Measurements from ENCODE around the gene GTF3C2. TPM values are rescaled to one million over a fixed set of nuclear protein-coding genes. Genes with fewer than 3 reads are reported as not detected.

Gene GTF3C2
- total and polyA plus RNA-seq, 9 of the 15 experiments (the other 6 are each of a cell fraction or from before 2014, with no cell fraction given): 35.5 to 96.8 (median 53.0) TPM

DNA sequence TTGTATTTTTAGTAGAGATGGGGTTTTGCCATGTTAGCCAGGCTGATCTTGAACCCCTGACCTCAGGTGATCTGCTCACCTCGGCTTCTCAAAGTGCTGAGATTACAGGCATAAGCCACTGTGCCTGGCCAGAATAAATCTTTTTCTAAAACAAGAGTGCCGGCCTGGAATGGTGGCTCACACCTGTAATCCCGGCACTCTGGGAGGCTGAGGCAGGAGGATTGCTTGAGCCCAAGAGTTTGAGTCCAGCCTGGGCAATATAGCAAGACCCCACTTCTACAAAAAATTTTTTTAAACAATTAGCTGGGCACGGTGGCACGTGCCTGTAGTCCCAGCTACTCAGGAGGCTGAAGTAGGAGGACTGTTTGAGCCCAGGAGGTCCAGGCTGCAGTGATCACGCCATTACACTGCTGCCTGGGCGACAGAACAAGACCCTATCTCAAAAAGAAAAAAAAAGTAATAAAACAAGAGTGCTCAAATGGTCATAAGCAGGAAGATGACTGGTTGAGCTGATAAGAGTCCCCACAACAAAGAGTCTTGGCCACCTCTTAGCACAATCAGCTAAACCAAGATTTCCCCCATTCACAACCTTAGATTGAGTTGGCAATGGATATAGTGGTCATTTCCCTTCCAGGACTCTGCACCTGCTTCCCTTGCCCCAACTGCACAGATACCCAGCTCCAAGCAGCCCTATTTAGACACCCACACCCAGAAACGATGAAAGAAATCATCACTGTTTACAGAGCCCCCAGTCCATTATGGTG is 42.5 kb downstream of the GTF3C2 start:
- POLR2A ChIA-PET: interaction anchor here (0.6 to 1.8 kb wide), 5 partner anchors 9 to 148 kb away, joined by 3 to 4 read pairs (median 3); no protein-coding TSS in a partner anchor
- WGBS (ENCODE audit: insufficient coverage, low coverage, missing lambda C conversion rate): 68% methylated on average over 8 of the region's 8 CpGs
- Histone ChIP-seq H3K9ac (ENCODE audit: insufficient read depth in 1 of 2, low read depth in 2 of 2, low read length in 2 of 2) (no peak overlapping the region), H3K4me3 (no peak overlapping the region), H4K20me1 (replicated peaks; ENCODE audit: control insufficient read depth, insufficient read depth, low read length) (0 out of 2 replicates have a peak, but pooled peaks cover 6% of the 10 kb centered on the region), H3K36me3 (ENCODE audit: control insufficient read depth, insufficient read depth, low read length) (peaks cover 20% of the 10 kb centered on the region; the same call in 1 of the 3 replicates), H3K4me2 (ENCODE audit: insufficient read depth, low read length) (no peak overlapping the region), H3K79me2 (ENCODE audit: control insufficient read depth, insufficient read depth, low read length) (no peaks in the 10 kb centered on the region), H3K4me1 (replicated peaks in 1 of 2; ENCODE audit: control insufficient read depth in 2 of 2, insufficient read depth in 2 of 2, low read length in 2 of 2) (peaks cover 0 to 8% of the 10 kb centered on the region in 2 experiments; a peak in 3 of 5 replicates), H3K9me1 (ENCODE audit: control insufficient read depth, insufficient read depth, low read length) (peaks cover 7% of the 10 kb centered on the region), H2AFZ (ENCODE audit: low read depth, low read length) (no peak overlapping the region), H3K9me3 (replicated peaks; ENCODE audit: control insufficient read depth, insufficient read depth, low read depth, low read length) (no peaks in the 10 kb centered on the region), H3K27me3 (ENCODE audit: control insufficient read depth in 2 of 2, insufficient read depth in 2 of 2, low read length in 2 of 2) (no peaks in the 10 kb centered on the region), H3K27ac (ENCODE audit: extremely low read depth, low read depth, low read length) (no peak overlapping the region)
- BruUV-seq (replicated peaks): no TSS peak
- intact Hi-C loops (cut with micrococcal nuclease): no loop called here
- DNase-seq (ENCODE audit: extremely low read depth in 1 of 4, low spot score in 3 of 4) (no peak), FAIRE-seq (no peak), ATAC-seq (no peak)
- CTCF ChIA-PET (ENCODE audit: low intra/inter-chr PET ratio): interaction anchor here (0.6 kb wide), 1 partner anchor 35 kb away, joined by 3 read pairs; no protein-coding TSS in a partner anchor
- peak; percentile 8; the same call in 1 of the 2 replicates for TF ChIP-seq CBFA2T3 (IDR thresholded peaks at IDR 0.05)
- TF ChIP-seq NR4A1 (CRISPR knock-in tag; IDR thresholded peaks at IDR 0.05): no peak
- TF ChIP-seq NR4A1 (tag; IDR thresholded peaks at IDR 0.05): no peak
- TF ChIP-seq TCF7 (IDR thresholded peaks at IDR 0.05; ENCODE audit: borderline replicate concordance): peak; percentile 79
- TF ChIP-seq ZNF121 (CRISPR knock-in tag; conservative IDR thresholded peaks at IDR 0.05): peak; percentile 89
- in situ Hi-C loops (cut with MboI): no loop called here

DNA sequence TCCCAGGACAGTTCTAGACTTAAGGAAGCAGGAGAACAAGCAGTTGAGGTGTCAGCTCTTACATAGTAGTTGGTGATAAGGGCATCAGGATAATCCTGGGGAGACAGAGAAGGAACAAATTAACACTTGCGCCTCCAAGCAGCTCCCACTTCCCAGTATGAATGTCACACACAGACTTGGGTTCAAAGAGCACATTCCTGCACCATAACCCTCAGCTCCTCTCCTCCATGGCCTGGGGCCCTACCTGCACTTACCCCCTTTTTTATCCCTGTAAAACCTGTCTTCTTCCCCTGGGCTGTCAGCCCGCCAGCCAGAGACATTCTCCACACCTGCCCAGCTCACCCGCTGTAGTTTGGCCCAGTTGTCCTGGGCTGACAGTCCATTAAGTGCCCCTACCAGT is 44.4 kb downstream of the GTF3C2 start:
- BruUV-seq (replicated peaks): no TSS peak
- Histone ChIP-seq H3K9me1 (ENCODE audit: control insufficient read depth, insufficient read depth, low read length) (peaks cover 6% of the 10 kb centered on the region), H3K79me2 (ENCODE audit: control insufficient read depth, insufficient read depth, low read length) (no peaks in the 10 kb centered on the region), H3K4me2 (ENCODE audit: insufficient read depth, low read length) (no peak overlapping the region), H3K9ac (ENCODE audit: insufficient read depth in 1 of 2, low read depth in 2 of 2, low read length in 2 of 2) (no peak overlapping the region), H2AFZ (ENCODE audit: low read depth, low read length) (no peak overlapping the region), H3K4me3 (no peak overlapping the region), H3K9me3 (replicated peaks; ENCODE audit: control insufficient read depth, insufficient read depth, low read depth, low read length) (no peaks in the 10 kb centered on the region), H3K27ac (ENCODE audit: extremely low read depth, low read depth, low read length) (no peak overlapping the region), H3K4me1 (replicated peaks in 1 of 2; ENCODE audit: control insufficient read depth in 2 of 2, insufficient read depth in 2 of 2, low read length in 2 of 2) (peaks cover 0 to 15% of the 10 kb centered on the region in 2 experiments; a peak in 3 of 5 replicates), H3K36me3 (ENCODE audit: control insufficient read depth, insufficient read depth, low read length) (peaks cover 26% of the 10 kb centered on the region; the same call in 2 of the 3 replicates), H3K27me3 (ENCODE audit: control insufficient read depth in 2 of 2, insufficient read depth in 2 of 2, low read length in 2 of 2) (no peaks in the 10 kb centered on the region), H4K20me1 (replicated peaks; ENCODE audit: control insufficient read depth, insufficient read depth, low read length) (0 out of 2 replicates have a peak, but pooled peaks cover 6% of the 10 kb centered on the region)
- in situ Hi-C loops (cut with MboI): no loop called here
- ATAC-seq: no peak
- intact Hi-C loops (cut with micrococcal nuclease): no loop called here
- WGBS (ENCODE audit: insufficient coverage, low coverage, missing lambda C conversion rate): 87% methylated on average over 3 of the region's 3 CpGs
- FAIRE-seq: no peak
- ChIA-PET POLR2A (no interaction called here), CTCF (ENCODE audit: low intra/inter-chr PET ratio) (no interaction called here)
- no peak for DNase-seq (ENCODE audit: extremely low read depth in 1 of 4, low spot score in 3 of 4)
- TF ChIP-seq TRIM25 (IDR thresholded peaks at IDR 0.05; ENCODE audit: borderline replicate concordance): no peak
- no peak for TF ChIP-seq ZNF717 (CRISPR knock-in tag; IDR thresholded peaks at IDR 0.05)
- TF ChIP-seq ZNF77 (CRISPR knock-in tag; IDR thresholded peaks at IDR 0.05): no peak
- no peak for TF ChIP-seq PTTG1 (tag; IDR thresholded peaks at IDR 0.05; ENCODE audit: low read depth)
- TF ChIP-seq SMARCA5 (IDR thresholded peaks at IDR 0.05): no peak
- TF ChIP-seq NCOR1 (IDR thresholded peaks at IDR 0.05): no peak
- TF ChIP-seq SIN3A (IDR thresholded peaks at IDR 0.05; ENCODE audit: borderline replicate concordance in 2 of 2, control insufficient read depth in 1 of 2, low read depth in 2 of 2, low read length in 2 of 2): no peak
- TF ChIP-seq U2AF1 (optimal IDR thresholded peaks at IDR 0.05; ENCODE audit: low read depth, low read length): no peak
